HepG2 (cell line): ENCODE measurements around the gene HAGHL. TPM values are rescaled to one million over a fixed set of nuclear protein-coding genes. Genes with fewer than 3 reads are reported as not detected.

Experiments used
- ATAC-seq: fragments of 200-7000 bp; cut with Tn5 transposase; 3 replicates; pipeline ENCODE4 v1.9.1; 2020; ENCODE audit warnings: mild to moderate bottlenecking, moderate library complexity
- BruUV-seq: library from RNA; stranded (reverse); fragments of 400-500 nt; replicated peaks from 2 replicates; lab custom pipeline; 2021; lab: Mats Ljungman, UMichigan
- CTCF ChIA-PET: fragments of 300-600 bp; formaldehyde crosslinking; extraction: SDS; loops from one replicate; lab custom pipeline; 2021; ENCODE audit warnings: low total read pairs, inconsistent platforms, low intra/inter-chr PET ratio; lab: Yijun Ruan, JAX
- POLR2A ChIA-PET: fragments of 350-600 bp; sonication (Branson Sonifier 250); formaldehyde crosslinking; loops from one replicate; lab custom pipeline; 2020; ENCODE audit warnings: antibody characterized with exemption, inconsistent platforms; lab: Yijun Ruan, JAX
- DNase-seq: peaks from one replicate; pipeline ENCODE4 v3.0.0-alpha.2; 2015; ENCODE audit warnings: low spot score
- FAIRE-seq: peaks from 3 replicates; lab custom pipeline; 2011; peaks lifted over from hg19 to GRCh38; lab: Jason Lieb, UNC
- H2AFZ ChIP-seq: one replicate; pipeline ENCODE4 v1.6.1; 2011; ENCODE audit warnings: low read length, inconsistent platforms
- H3K27ac ChIP-seq: fragments of 300-600 bp; 3 replicates; pipeline ENCODE4 v1.8.0; 2011; ENCODE audit warnings: mixed run types, mild to moderate bottlenecking, mixed read lengths, low read length, inconsistent platforms; ENCODE audit not compliant: insufficient read depth; ENCODE audit errors: extremely low read length
- H3K27me3 ChIP-seq, 2 experiments: fragments of 200-600 bp in 1 of 2; 2 replicates in 1 of 2; 3 replicates in 1 of 2; pipeline versions ENCODE4 v1.6.0 to v1.8.0; 2011; ENCODE audit warnings: low read length in 2 of 2, mild to moderate bottlenecking in 2 of 2, moderate library complexity in 2 of 2, inconsistent platforms in 1 of 2; ENCODE audit not compliant: insufficient read depth in 2 of 2, control insufficient read depth in 1 of 2
- H3K36me3 ChIP-seq, 2 experiments: fragments of 200-600 bp in 1 of 2; replicated peaks in 1 of 2; 2 replicates in 1 of 2; 3 replicates in 1 of 2; pipeline versions ENCODE4 v1.5.1 to v1.8.0; 2011; ENCODE audit warnings: low read length in 2 of 2, inconsistent platforms in 1 of 2; ENCODE audit not compliant: insufficient read depth in 2 of 2, control insufficient read depth in 1 of 2
- H3K4me1 ChIP-seq: 2 replicates; pipeline ENCODE4 v1.5.1; 2012; ENCODE audit warnings: low read length, inconsistent platforms; ENCODE audit not compliant: insufficient read depth
- H3K4me2 ChIP-seq: 2 replicates; pipeline ENCODE4 v1.6.0; 2011; ENCODE audit warnings: low read depth, low read length, inconsistent platforms
- H3K4me3 ChIP-seq, 3 experiments: fragments of 200-600 bp in 1 of 3; sonication (generic), shearing (Covaris generic) in 1 of 3; replicated peaks in 1 of 3; 2 replicates each; pipeline ENCODE4 v1.5.1; 2011 to 2016; ENCODE audit warnings: low read length in 3 of 3, inconsistent platforms in 2 of 3, low read depth in 2 of 3, mild to moderate bottlenecking in 2 of 3, control low read depth in 1 of 3, mixed read lengths in 1 of 3; ENCODE audit not compliant: insufficient read depth in 1 of 3
- H3K79me2 ChIP-seq: one replicate; pipeline ENCODE4 v1.6.1; 2011; ENCODE audit warnings: low read length, inconsistent platforms; ENCODE audit not compliant: insufficient read depth
- H3K9ac ChIP-seq: 2 replicates; pipeline ENCODE4 v1.6.0; 2011; ENCODE audit warnings: mild to moderate bottlenecking, low read depth, low read length, inconsistent platforms; ENCODE audit not compliant: insufficient read depth
- H3K9me3 ChIP-seq: 2 replicates; pipeline ENCODE4 v1.5.1; 2012; ENCODE audit warnings: mild to moderate bottlenecking, low read length
- H4K20me1 ChIP-seq: 2 replicates; pipeline ENCODE4 v1.6.0; 2011; ENCODE audit warnings: inconsistent platforms, mild to moderate bottlenecking, low read length, moderate library complexity; ENCODE audit not compliant: insufficient read depth
- AGO2 ChIP-seq: fragments of 200-400 bp; formaldehyde crosslinking; optimal IDR thresholded peaks from 2 replicates; pipeline ENCODE3; 2017; ENCODE audit warnings: mild to moderate bottlenecking, low read depth, low read length, moderate library complexity
- RBFOX2 ChIP-seq: fragments of 200-400 bp; formaldehyde crosslinking; IDR thresholded peaks from 2 replicates; pipeline ENCODE4 v1.6.1; 2017; ENCODE audit warnings: low read depth, mild to moderate bottlenecking, low read length
- ZNF460 ChIP-seq: sonication (generic); formaldehyde crosslinking; IDR thresholded peaks from 2 replicates; pipeline ENCODE4 v1.5.1; 2020; ENCODE audit warnings: missing genetic modification reagents, mild to moderate bottlenecking, borderline replicate concordance
- ZNF605 ChIP-seq: sonication (generic); formaldehyde crosslinking; IDR thresholded peaks from 2 replicates; pipeline ENCODE4 v1.8.0; 2022; ENCODE audit warnings: mild to moderate bottlenecking, missing genetic modification reagents
- ZNF768 ChIP-seq: sonication (generic); formaldehyde crosslinking; IDR thresholded peaks from 2 replicates; pipeline ENCODE4 v1.4.0; 2020; ENCODE audit warnings: missing genetic modification reagents
- WGBS: methylation state at CpG from one replicate; pipeline ENCODE4 v1.1.6; 2017; ENCODE audit warnings: low lambda C conversion rate; 5-methylcytosine and 5-hydroxymethylcytosine counted together
- in situ Hi-C: cut with HindIII; loops from 2 replicates; pipeline ENCODE4 v1.10.0; 2017; ENCODE audit warnings: low pct_unique_long_range_greater_than_20kb; ENCODE audit not compliant: extremely low pct_ligation_motif_present
- intact Hi-C: fragments of 100-400 bp; cut with micrococcal nuclease; formaldehyde crosslinking; loops from one replicate; pipeline ENCODE4 v1.10.0; 2022; ENCODE audit not compliant: unreplicated experiment
- polyA plus RNA-seq, 8 experiments: library from polyadenylated mRNA; depleted of rRNA in 3 of 8; stranded (reverse) in 7 of 8; unstranded in 1 of 8; fragments of >200 nt; fragmentation: Illumina TruSeq in 4 of 8; extraction: Trizol in 4 of 8; gene quantifications; 2 replicates each; pipeline versions ENCODE4 v1.2.1 to v1.2.3, GENCODE V29; 2011 to 2016; ENCODE audit warnings: low read depth in 4 of 8, missing spikeins in 1 of 8, mixed read lengths in 1 of 8; ENCODE audit not compliant: insufficient read depth in 1 of 8
- total RNA-seq, 5 experiments: library from RNA; depleted of rRNA; stranded (reverse); fragments of >200 nt; fragmentation: Illumina TruSeq; extraction: Trizol; gene quantifications; 2 replicates each; pipeline ENCODE4 v1.2.3, GENCODE V29; 2016; ENCODE audit warnings: low read depth in 1 of 5
- TF ChIP-seq, protein P1 (sequence below): fragments of 450-650 bp; IDR thresholded peaks from 2 replicates; pipeline ENCODE4 v1.6.1; 2016

Gene HAGHL
- total and polyA plus RNA-seq, 2 of the 13 experiments (the other 11 are each of a cell fraction or from before 2014, with no cell fraction given): 3.4 to 8.4 TPM

- WGBS: 92% methylated on average over 15 of the region's 28 CpGs
- FAIRE-seq (no peak), DNase-seq (no peak), ATAC-seq (no peak)
- H3K27me3 ChIP-seq: no peaks in the 10 kb centered on the region; a peak in 1 of 5 replicates
- no peak overlapping the region for H3K27ac ChIP-seq
- intact Hi-C loops (no loop called here), in situ Hi-C loops (no loop called here)
- peak overlapping the region in 2 of 3 experiments; percentile 85 to 88; a peak in 2 of 6 replicates for H3K4me3 ChIP-seq
- H3K79me2 ChIP-seq: peaks cover 16% of the 10 kb centered on the region
- ChIA-PET CTCF (no interaction called here), POLR2A (interaction anchor here (0.6 to 4.4 kb wide), 5 partner anchors 8 to 311 kb away, joined by 3 to 34 read pairs (median 7); partner anchors contain the start of genes MRPL28 and WDR24)
- H3K36me3 ChIP-seq: peaks cover 9 to 20% of the 10 kb centered on the region in 2 experiments; a peak in 4 of 5 replicates
- H3K9me3 ChIP-seq: no peaks in the 10 kb centered on the region
- peak overlapping the region; percentile 80 for H3K4me2 ChIP-seq
- no peak for TF ChIP-seq ZNF605 (CRISPR knock-in tag)
- no peak for TF ChIP-seq ZNF768 (CRISPR knock-in tag)
- peak; percentile 44; the same call in 1 of the 2 replicates for TF ChIP-seq RBFOX2
- TF ChIP-seq, protein P1, sequence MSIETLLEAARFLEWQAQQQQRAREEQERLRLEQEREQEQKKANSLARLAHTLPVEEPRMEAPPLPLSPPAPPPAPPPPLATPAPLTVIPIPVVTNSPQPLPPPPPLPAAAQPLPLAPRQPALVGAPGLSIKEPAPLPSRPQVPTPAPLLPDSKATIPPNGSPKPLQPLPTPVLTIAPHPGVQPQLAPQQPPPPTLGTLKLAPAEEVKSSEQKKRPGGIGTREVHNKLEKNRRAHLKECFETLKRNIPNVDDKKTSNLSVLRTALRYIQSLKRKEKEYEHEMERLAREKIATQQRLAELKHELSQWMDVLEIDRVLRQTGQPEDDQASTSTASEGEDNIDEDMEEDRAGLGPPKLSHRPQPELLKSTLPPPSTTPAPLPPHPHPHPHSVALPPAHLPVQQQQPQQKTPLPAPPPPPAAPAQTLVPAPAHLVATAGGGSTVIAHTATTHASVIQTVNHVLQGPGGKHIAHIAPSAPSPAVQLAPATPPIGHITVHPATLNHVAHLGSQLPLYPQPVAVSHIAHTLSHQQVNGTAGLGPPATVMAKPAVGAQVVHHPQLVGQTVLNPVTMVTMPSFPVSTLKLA: 0 out of 2 replicates have a peak, but pooled peaks have one; percentile 16
- TF ChIP-seq AGO2: peak; percentile 75
- TF ChIP-seq ZNF460 (CRISPR knock-in tag): no peak
- BruUV-seq: TSS peak; percentile 62
- H3K9ac ChIP-seq: no peak overlapping the region
- H2AFZ ChIP-seq: no peak overlapping the region
- 0 out of 2 replicates have a peak, but pooled peaks cover 3% of the 10 kb centered on the region for H4K20me1 ChIP-seq
- H3K4me1 ChIP-seq: peaks cover 27% of the 10 kb centered on the region
Observed at GRCh38 chr16:681746-682427, 45.0 kb upstream of the HAGHL start.
